ENCODE measurements around the gene PCNT.

DNA sequence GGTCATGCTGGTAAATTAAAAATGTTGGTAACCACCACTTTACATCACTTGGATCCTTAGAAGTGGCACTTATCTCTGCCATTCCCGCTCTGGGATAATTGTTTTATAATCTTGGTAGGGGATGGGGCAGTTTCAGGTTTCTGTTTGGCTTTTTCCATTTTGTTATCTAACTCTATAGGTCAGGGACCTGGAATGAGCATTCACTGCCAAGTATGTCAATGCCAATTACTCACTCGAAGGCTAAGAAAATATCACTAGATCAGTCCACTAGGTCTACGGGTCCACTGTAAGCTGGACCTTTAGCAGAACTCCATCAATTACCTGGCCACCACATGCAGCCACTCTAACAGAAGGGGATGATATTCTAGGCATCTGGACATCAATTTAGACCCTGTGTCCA lies 130.2 kb downstream of the PCNT start:
- TF ChIP-seq HDGF (IDR thresholded peaks at IDR 0.05; ENCODE audit: borderline replicate concordance) (no peak), BHLHE40 (IDR thresholded peaks at IDR 0.05; ENCODE audit: borderline replicate concordance) (no peak), FOXM1 (IDR thresholded peaks at IDR 0.05; ENCODE audit: borderline replicate concordance) (no peak), ELF4 (IDR thresholded peaks at IDR 0.05) (no peak), SP1 (IDR thresholded peaks at IDR 0.05) (no peak), TARDBP (IDR thresholded peaks at IDR 0.05) (no peak), CTBP1 (IDR thresholded peaks at IDR 0.05; ENCODE audit: borderline replicate concordance) (no peak), FOXK2 (IDR thresholded peaks at IDR 0.05) (no peak), ARNT (IDR thresholded peaks at IDR 0.05) (no peak), FOXA1 (IDR thresholded peaks at IDR 0.05) (no peak), ZNF384 (IDR thresholded peaks at IDR 0.05) (no peak), LEF1 (IDR thresholded peaks at IDR 0.05; ENCODE audit: borderline replicate concordance) (no peak), SUZ12 (IDR thresholded peaks at IDR 0.05) (no peak)
- TF ChIP-seq, protein P1, sequence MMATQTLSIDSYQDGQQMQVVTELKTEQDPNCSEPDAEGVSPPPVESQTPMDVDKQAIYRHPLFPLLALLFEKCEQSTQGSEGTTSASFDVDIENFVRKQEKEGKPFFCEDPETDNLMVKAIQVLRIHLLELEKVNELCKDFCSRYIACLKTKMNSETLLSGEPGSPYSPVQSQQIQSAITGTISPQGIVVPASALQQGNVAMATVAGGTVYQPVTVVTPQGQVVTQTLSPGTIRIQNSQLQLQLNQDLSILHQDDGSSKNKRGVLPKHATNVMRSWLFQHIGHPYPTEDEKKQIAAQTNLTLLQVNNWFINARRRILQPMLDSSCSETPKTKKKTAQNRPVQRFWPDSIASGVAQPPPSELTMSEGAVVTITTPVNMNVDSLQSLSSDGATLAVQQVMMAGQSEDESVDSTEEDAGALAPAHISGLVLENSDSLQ (IDR thresholded peaks at IDR 0.05): no peak
